Suprapubic skin (tissue), 4 donors: ENCODE measurements around the gene MED31. TPM values are rescaled to one million over a fixed set of nuclear protein-coding genes. Genes with fewer than 3 reads are reported as not detected.

Experiments used
- DNase-seq, 2 donors: peaks; one replicate each; pipeline ENCODE4 v3.0.0-alpha.2; 2019; ENCODE audit warnings: low spot score in 2 of 2
- H3K27ac ChIP-seq: fragments of 200-600 bp; sonication (generic); one replicate; pipeline ENCODE4 v1.5.1; 2019
- H3K27me3 ChIP-seq: fragments of 200-600 bp; sonication (generic); one replicate; pipeline ENCODE4 v1.5.1; 2019
- H3K36me3 ChIP-seq: fragments of 200-600 bp; sonication (generic); one replicate; pipeline ENCODE4 v1.5.1; 2019
- H3K4me1 ChIP-seq: fragments of 200-600 bp; sonication (generic); one replicate; pipeline ENCODE4 v1.5.1; 2019
- H3K4me3 ChIP-seq: fragments of 200-600 bp; sonication (generic); one replicate; pipeline ENCODE4 v1.5.1; 2019; ENCODE audit warnings: mild to moderate bottlenecking
- H3K9me3 ChIP-seq: fragments of 200-600 bp; sonication (generic); one replicate; pipeline ENCODE4 v1.5.1; 2019
- CTCF ChIP-seq, 2 donors: fragments of 200-600 bp in 1 of 2; fragments of 450-650 bp in 1 of 2; sonication (generic) in 1 of 2; IDR thresholded peaks; one replicate each; pipeline ENCODE4 v1.5.1; 2016 to 2019; ENCODE audit warnings: antibody characterized with exemption in 2 of 2, mild to moderate bottlenecking in 1 of 2, moderate library complexity in 1 of 2
- EP300 ChIP-seq: sonication (generic); formaldehyde crosslinking; IDR thresholded peaks from one replicate; pipeline ENCODE4 v1.6.1; 2017; ENCODE audit warnings: antibody characterized with exemption
- POLR2A ChIP-seq, 2 donors: fragments of 450-650 bp; IDR thresholded peaks; one replicate each; pipeline ENCODE4 v1.6.1; 2017; ENCODE audit warnings: antibody characterized with exemption in 2 of 2, mild to moderate bottlenecking in 2 of 2, moderate library complexity in 2 of 2
- POLR2AphosphoS5 ChIP-seq, 3 donors: sonication (generic); formaldehyde crosslinking; IDR thresholded peaks; one replicate each; pipeline ENCODE4 v1.6.1; 2017; ENCODE audit warnings: antibody characterized with exemption in 3 of 3
- WGBS: methylation state at CpG from one replicate; pipeline ENCODE4 v1.1.5; 2018; 5-methylcytosine and 5-hydroxymethylcytosine counted together
- total RNA-seq, 4 donors: library from RNA; depleted of rRNA; stranded (reverse); fragments of >200 nt; gene quantifications; one replicate each; pipeline ENCODE4 v1.1.0, GENCODE V29; 2016

The MED31 gene
- total RNA-seq, 4 donors from 2014 or later, result 9.3 to 19.2 (median 12.9) TPM

GRCh38 chr17:6681671-6682070 is 30.3 kb upstream of the MED31 start:
- no peak for TF ChIP-seq CTCF (IDR thresholded peaks at IDR 0.05)
- no peak for TF ChIP-seq EP300
- TF ChIP-seq POLR2A (IDR thresholded peaks at IDR 0.05), result no peak
- no peak for TF ChIP-seq POLR2AphosphoS5 (IDR thresholded peaks at IDR 0.05)
- peaks cover 42% of the 10 kb centered on the region for H3K27me3 ChIP-seq
- no peak for DNase-seq
- WGBS, result 69% methylated on average over 5 of the region's 5 CpGs
- H3K4me1 ChIP-seq, result no peaks in the 10 kb centered on the region
- H3K36me3 ChIP-seq, result no peaks in the 10 kb centered on the region
- no peak overlapping the region for H3K27ac ChIP-seq
- no peak overlapping the region for H3K4me3 ChIP-seq
- H3K9me3 ChIP-seq, result no peaks in the 10 kb centered on the region

- H3K36me3 ChIP-seq, result no peaks in the 10 kb centered on the region
- no peak overlapping the region for H3K4me3 ChIP-seq
- H3K9me3 ChIP-seq, result no peaks in the 10 kb centered on the region
- H3K27me3 ChIP-seq, result peaks cover 45% of the 10 kb centered on the region
- TF ChIP-seq CTCF (IDR thresholded peaks at IDR 0.05), result no peak
- no peak for TF ChIP-seq EP300
- no peak for TF ChIP-seq POLR2AphosphoS5 (IDR thresholded peaks at IDR 0.05)
- no peak for TF ChIP-seq POLR2A (IDR thresholded peaks at IDR 0.05)
- WGBS, result 77% methylated on average over 4 of the region's 4 CpGs
- no peak for DNase-seq
- H3K4me1 ChIP-seq, result no peaks in the 10 kb centered on the region
- H3K27ac ChIP-seq, result no peak overlapping the region
Measured at GRCh38 chr17:6681176-6681575, 29.8 kb upstream of the MED31 start.

- Histone ChIP-seq H3K36me3 (no peaks in the 10 kb centered on the region), H3K27ac (no peak overlapping the region), H3K9me3 (no peaks in the 10 kb centered on the region), H3K27me3 (peaks cover 37% of the 10 kb centered on the region), H3K4me1 (no peaks in the 10 kb centered on the region), H3K4me3 (no peak overlapping the region)
- WGBS, result 65% methylated on average over 6 of the region's 6 CpGs
- TF ChIP-seq CTCF (IDR thresholded peaks at IDR 0.05) (no peak), POLR2A (IDR thresholded peaks at IDR 0.05) (no peak), EP300 (no peak), POLR2AphosphoS5 (IDR thresholded peaks at IDR 0.05) (no peak)
- no peak for DNase-seq
Measured at GRCh38 chr17:6679241-6679640, 27.8 kb upstream of the MED31 start.

- Histone ChIP-seq H3K4me1 (no peaks in the 10 kb centered on the region), H3K27ac (no peak overlapping the region), H3K4me3 (no peak overlapping the region), H3K36me3 (no peaks in the 10 kb centered on the region), H3K9me3 (no peaks in the 10 kb centered on the region), H3K27me3 (peaks cover 37% of the 10 kb centered on the region)
- WGBS, result 100% methylated on average over 1 of the region's 7 CpGs
- TF ChIP-seq POLR2AphosphoS5 (IDR thresholded peaks at IDR 0.05) (no peak), POLR2A (IDR thresholded peaks at IDR 0.05) (no peak), CTCF (IDR thresholded peaks at IDR 0.05) (no peak), EP300 (no peak)
- no peak for DNase-seq
Measured at GRCh38 chr17:6677946-6678345, 26.5 kb upstream of the MED31 start.

- 55% methylated on average over 13 of the region's 16 CpGs for WGBS
- TF ChIP-seq CTCF (IDR thresholded peaks at IDR 0.05) (no peak), POLR2AphosphoS5 (IDR thresholded peaks at IDR 0.05) (no peak), POLR2A (IDR thresholded peaks at IDR 0.05) (no peak), EP300 (no peak)
- no peak overlapping the region for H3K4me3 ChIP-seq
Measured at GRCh38 chr17:6677158-6677831, 25.9 kb upstream of the MED31 start.

More at GRCh38 chr17:6677158-6677831, 25.9 kb upstream of the MED31 start:
- DNase-seq, result no peak
- Histone ChIP-seq H3K27me3 (peaks cover 34% of the 10 kb centered on the region), H3K9me3 (no peaks in the 10 kb centered on the region), H3K36me3 (no peaks in the 10 kb centered on the region), H3K4me1 (no peaks in the 10 kb centered on the region), H3K27ac (no peak overlapping the region)
